T-helper 17 cell (primary cell): Measurements from ENCODE around the gene PRKCB. TPM values are rescaled to one million over a fixed set of nuclear protein-coding genes. Genes with fewer than 3 reads are reported as not detected.

Source experiments
- ATAC-seq: fragments of 150-1000 bp; cut with Tn5 transposase; 2 replicates; pipeline ENCODE4 v1.10.0; 2021; ENCODE audit warnings: mild to moderate bottlenecking, moderate library complexity
- DNase-seq, 3 donors: peaks; one replicate each; pipeline versions ENCODE4 v3.0.0 to v3.0.0-alpha.2; 2020 to 2021
- H3K9me3 ChIP-seq: one replicate; pipeline ENCODE4 v1.7.0; 2013; ENCODE audit warnings: low read length, mild to moderate bottlenecking; ENCODE audit not compliant: control insufficient read depth, poor library complexity, severe bottlenecking
- H3K27ac Mint-ChIP-seq: one replicate; pipeline ENCODE4 v1.8.0; 2022; ENCODE audit warnings: mild to moderate bottlenecking, moderate library complexity, mixed read lengths
- H3K27me3 Mint-ChIP-seq: one replicate; pipeline ENCODE4 v1.8.0; 2022; ENCODE audit warnings: mixed read lengths
- H3K36me3 Mint-ChIP-seq: one replicate; pipeline ENCODE4 v1.8.0; 2022; ENCODE audit warnings: low read depth, mixed read lengths
- H3K4me1 Mint-ChIP-seq: one replicate; pipeline ENCODE4 v1.8.0; 2022; ENCODE audit warnings: mild to moderate bottlenecking, mixed read lengths
- H3K4me3 Mint-ChIP-seq: one replicate; pipeline ENCODE4 v1.8.0; 2022; ENCODE audit warnings: mild to moderate bottlenecking, moderate library complexity, mixed read lengths
- total RNA-seq, 4 donors: library from RNA in 2 of 4; stranded (reverse) in 2 of 4; gene quantifications; one replicate each; pipeline ENCODE4 v1.2.3 and lab custom pipeline; 2022 to 2026

PRKCB gene
- total RNA-seq, 2 donors from 2014 or later: 122 to 137 TPM

GRCh38 chr16:23981429-23982399 is 145.9 kb downstream of the PRKCB start:
- DNase-seq (no peak), ATAC-seq (no peak)
- no peaks in the 10 kb centered on the region for H3K27me3 Mint-ChIP-seq
- peaks cover 4% of the 10 kb centered on the region for H3K36me3 Mint-ChIP-seq
- H3K4me3 Mint-ChIP-seq: no peak overlapping the region
- no peak overlapping the region for H3K27ac Mint-ChIP-seq
- peaks cover 17% of the 10 kb centered on the region for H3K4me1 Mint-ChIP-seq
- H3K9me3 ChIP-seq: no peaks in the 10 kb centered on the region

- no peaks in the 10 kb centered on the region for H3K9me3 ChIP-seq
- ATAC-seq (no peak), DNase-seq (no peak)
- peaks cover 22% of the 10 kb centered on the region for H3K4me1 Mint-ChIP-seq
- no peak overlapping the region for H3K4me3 Mint-ChIP-seq
- no peaks in the 10 kb centered on the region for H3K27me3 Mint-ChIP-seq
- H3K36me3 Mint-ChIP-seq: peaks cover 8% of the 10 kb centered on the region
- H3K27ac Mint-ChIP-seq: peak overlapping the region; percentile 71
Measured at GRCh38 chr16:23986455-23986854, 150.7 kb downstream of the PRKCB start.

- no peaks in the 10 kb centered on the region for H3K9me3 ChIP-seq
- ATAC-seq: peak; percentile 97
- Mint-ChIP-seq H3K27me3 (no peaks in the 10 kb centered on the region), H3K36me3 (peaks cover 8% of the 10 kb centered on the region), H3K4me1 (peaks cover 22% of the 10 kb centered on the region), H3K4me3 (no peak overlapping the region), H3K27ac (peak overlapping the region; percentile 71)
- DNase-seq: no peak
Measured at GRCh38 chr16:23987443-23987842, 151.7 kb downstream of the PRKCB start.

- H3K36me3 Mint-ChIP-seq: peaks cover 4% of the 10 kb centered on the region
- DNase-seq: no peak
- H3K27me3 Mint-ChIP-seq: no peaks in the 10 kb centered on the region
- H3K4me1 Mint-ChIP-seq: peaks cover 16% of the 10 kb centered on the region
- no peak overlapping the region for H3K4me3 Mint-ChIP-seq
- no peaks in the 10 kb centered on the region for H3K9me3 ChIP-seq
- no peak overlapping the region for H3K27ac Mint-ChIP-seq
- no peak for ATAC-seq
Measured at GRCh38 chr16:23990507-23990906, 154.7 kb downstream of the PRKCB start.

GRCh38 chr16:23991066-23991465 is 155.3 kb downstream of the PRKCB start:
- Mint-ChIP-seq H3K4me1 (peaks cover 20% of the 10 kb centered on the region), H3K4me3 (no peak overlapping the region), H3K36me3 (peaks cover 4% of the 10 kb centered on the region), H3K27me3 (no peaks in the 10 kb centered on the region), H3K27ac (no peak overlapping the region)
- no peaks in the 10 kb centered on the region for H3K9me3 ChIP-seq
- ATAC-seq (no peak), DNase-seq (no peak)

- DNase-seq (no peak), ATAC-seq (no peak)
- no peaks in the 10 kb centered on the region for H3K9me3 ChIP-seq
- Mint-ChIP-seq H3K36me3 (peaks cover 4% of the 10 kb centered on the region), H3K27me3 (no peaks in the 10 kb centered on the region), H3K4me3 (no peak overlapping the region), H3K27ac (no peak overlapping the region), H3K4me1 (peaks cover 17% of the 10 kb centered on the region)
Measured at GRCh38 chr16:23994615-23995014, 158.8 kb downstream of the PRKCB start.

GRCh38 chr16:23996258-23996955 is 160.6 kb downstream of the PRKCB start:
- no peak overlapping the region for H3K27ac Mint-ChIP-seq
- H3K4me3 Mint-ChIP-seq: no peak overlapping the region
- peaks cover 4% of the 10 kb centered on the region for H3K36me3 Mint-ChIP-seq
- no peaks in the 10 kb centered on the region for H3K9me3 ChIP-seq
- peaks cover 12% of the 10 kb centered on the region for H3K4me1 Mint-ChIP-seq
- DNase-seq: no peak
- H3K27me3 Mint-ChIP-seq: no peaks in the 10 kb centered on the region
- no peak for ATAC-seq

- Mint-ChIP-seq H3K4me1 (peaks cover 12% of the 10 kb centered on the region), H3K4me3 (no peak overlapping the region), H3K27ac (peak overlapping the region; percentile 68), H3K27me3 (no peaks in the 10 kb centered on the region), H3K36me3 (peaks cover 4% of the 10 kb centered on the region)
- ATAC-seq: no peak
- no peak for DNase-seq
- no peaks in the 10 kb centered on the region for H3K9me3 ChIP-seq
Measured at GRCh38 chr16:23998771-23999170, 163.0 kb downstream of the PRKCB start.

- Mint-ChIP-seq H3K27me3 (no peaks in the 10 kb centered on the region), H3K36me3 (peaks cover 4% of the 10 kb centered on the region), H3K4me3 (no peak overlapping the region), H3K27ac (peak overlapping the region; percentile 68), H3K4me1 (peaks cover 12% of the 10 kb centered on the region)
- H3K9me3 ChIP-seq: no peaks in the 10 kb centered on the region
- DNase-seq: no peak
- ATAC-seq: peak; percentile 40
Measured at GRCh38 chr16:23999663-24000062, 163.9 kb downstream of the PRKCB start.

GRCh38 chr16:24001710-24002109 is 165.9 kb downstream of the PRKCB start:
- no peak for DNase-seq
- H3K4me3 Mint-ChIP-seq: no peak overlapping the region
- peaks cover 4% of the 10 kb centered on the region for H3K36me3 Mint-ChIP-seq
- no peak for ATAC-seq
- H3K4me1 Mint-ChIP-seq: peaks cover 19% of the 10 kb centered on the region
- H3K27ac Mint-ChIP-seq: no peak overlapping the region
- no peaks in the 10 kb centered on the region for H3K9me3 ChIP-seq
- H3K27me3 Mint-ChIP-seq: no peaks in the 10 kb centered on the region

GRCh38 chr16:24002619-24003018 is 166.8 kb downstream of the PRKCB start:
- no peak for ATAC-seq
- Mint-ChIP-seq H3K27me3 (no peaks in the 10 kb centered on the region), H3K27ac (no peak overlapping the region), H3K36me3 (peaks cover 2% of the 10 kb centered on the region), H3K4me3 (no peak overlapping the region), H3K4me1 (peaks cover 19% of the 10 kb centered on the region)
- no peaks in the 10 kb centered on the region for H3K9me3 ChIP-seq
- DNase-seq: no peak

- no peaks in the 10 kb centered on the region for H3K27me3 Mint-ChIP-seq
Measured at GRCh38 chr16:24005577-24005976, 169.8 kb downstream of the PRKCB start.

GRCh38 chr16:24007391-24007790 is 171.6 kb downstream of the PRKCB start:
- ATAC-seq (no peak), DNase-seq (no peak)
- H3K4me1 Mint-ChIP-seq: peaks cover 31% of the 10 kb centered on the region
- no peaks in the 10 kb centered on the region for H3K36me3 Mint-ChIP-seq
- H3K27me3 Mint-ChIP-seq: no peaks in the 10 kb centered on the region
- H3K27ac Mint-ChIP-seq: peak overlapping the region; percentile 49
- no peaks in the 10 kb centered on the region for H3K9me3 ChIP-seq
- no peak overlapping the region for H3K4me3 Mint-ChIP-seq

More at GRCh38 chr16:24005577-24005976, 169.8 kb downstream of the PRKCB start:
- Mint-ChIP-seq H3K4me3 (no peak overlapping the region), H3K4me1 (peaks cover 23% of the 10 kb centered on the region), H3K36me3 (no peaks in the 10 kb centered on the region), H3K27ac (peak overlapping the region; percentile 57)
- no peaks in the 10 kb centered on the region for H3K9me3 ChIP-seq
- DNase-seq (no peak), ATAC-seq (no peak)
